KMS-11 (cell line): ENCODE data around the gene EXOC3L1.

Source experiments
- H2AFZ ChIP-seq: fragments of 200-600 bp; sonication (generic); 2 replicates; pipeline ENCODE4 v1.6.1; 2016; ENCODE audit warnings: antibody characterized with exemption, mixed run types, low read depth
- H3K27ac ChIP-seq: fragments of 200-600 bp; sonication (generic); 2 replicates; pipeline ENCODE4 v1.6.1; 2016; ENCODE audit warnings: mild to moderate bottlenecking, mixed run types
- H3K27me3 ChIP-seq: fragments of 200-600 bp; sonication (generic); 2 replicates; pipeline ENCODE4 v1.6.1; 2017; ENCODE audit warnings: mild to moderate bottlenecking, low read depth, mixed run types, moderate library complexity; ENCODE audit not compliant: insufficient read depth
- H3K36me3 ChIP-seq: fragments of 200-600 bp; sonication (generic); 2 replicates; pipeline ENCODE4 v1.6.1; 2017; ENCODE audit warnings: mild to moderate bottlenecking, mixed run types; ENCODE audit not compliant: insufficient read depth
- H3K4me1 ChIP-seq: fragments of 200-600 bp; sonication (generic); 2 replicates; pipeline ENCODE4 v1.6.1; 2016; ENCODE audit warnings: mild to moderate bottlenecking, low read depth, mixed run types; ENCODE audit not compliant: poor library complexity, severe bottlenecking
- H3K4me2 ChIP-seq: fragments of 200-600 bp; sonication (generic); 2 replicates; pipeline ENCODE4 v1.7.0; 2016; ENCODE audit warnings: mild to moderate bottlenecking, mixed run types
- H3K4me3 ChIP-seq: fragments of 200-600 bp; sonication (generic); IDR thresholded peaks from 2 replicates; pipeline ENCODE4 v1.6.1; 2017; ENCODE audit warnings: low read depth, low read length, mixed read lengths; ENCODE audit not compliant: insufficient read depth
- H3K79me2 ChIP-seq: fragments of 200-600 bp; sonication (generic); 2 replicates; pipeline ENCODE4 v1.6.1; 2016; ENCODE audit warnings: low read depth, mixed run types; ENCODE audit not compliant: insufficient read depth
- H3K9ac ChIP-seq: fragments of 200-600 bp; sonication (generic); 2 replicates; pipeline ENCODE4 v1.6.1; 2016; ENCODE audit warnings: mild to moderate bottlenecking, mixed run types
- H4K20me1 ChIP-seq: fragments of 200-600 bp; sonication (generic); 2 replicates; pipeline ENCODE4 v1.6.1; 2016; ENCODE audit warnings: mild to moderate bottlenecking, mixed run types; ENCODE audit not compliant: insufficient read depth
- CTCF ChIP-seq: fragments of 200-600 bp; sonication (generic); conservative IDR thresholded peaks from 2 replicates; pipeline ENCODE4 v1.6.1; 2017; ENCODE audit warnings: low read depth, mild to moderate bottlenecking, antibody characterized with exemption, low read length, moderate library complexity, mixed read lengths

The EXOC3L1 gene

GRCh38 chr16:67149276-67150046, 40.5 kb downstream of the EXOC3L1 start:
- H4K20me1 ChIP-seq, result no peaks in the 10 kb centered on the region
- no peak overlapping the region for H3K27ac ChIP-seq
- no peak overlapping the region for H3K4me2 ChIP-seq
- H2AFZ ChIP-seq, result no peak overlapping the region
- H3K4me3 ChIP-seq, result no peak overlapping the region
- no peaks in the 10 kb centered on the region for H3K79me2 ChIP-seq
- no peak overlapping the region for H3K9ac ChIP-seq
- H3K27me3 ChIP-seq, result no peaks in the 10 kb centered on the region
- peaks cover 4% of the 10 kb centered on the region; the same call in 1 of the 2 replicates for H3K36me3 ChIP-seq
- H3K4me1 ChIP-seq, result peaks cover 2% of the 10 kb centered on the region
- TF ChIP-seq CTCF, result no peak

GRCh38 chr16:67148656-67149275, 41.2 kb downstream of the EXOC3L1 start:
- no peak for TF ChIP-seq CTCF
- Histone ChIP-seq H3K79me2 (no peaks in the 10 kb centered on the region), H3K27ac (no peak overlapping the region), H3K9ac (no peak overlapping the region), H3K4me3 (no peak overlapping the region), H3K36me3 (peaks cover 4% of the 10 kb centered on the region; the same call in 1 of the 2 replicates), H3K4me2 (no peak overlapping the region), H3K4me1 (peaks cover 2% of the 10 kb centered on the region), H4K20me1 (no peaks in the 10 kb centered on the region), H3K27me3 (no peaks in the 10 kb centered on the region), H2AFZ (no peak overlapping the region)

GRCh38 chr16:67148221-67148620, 41.7 kb downstream of the EXOC3L1 start:
- Histone ChIP-seq H2AFZ (no peak overlapping the region), H3K9ac (no peak overlapping the region), H3K4me1 (peaks cover 2% of the 10 kb centered on the region), H3K27ac (no peak overlapping the region), H3K27me3 (no peaks in the 10 kb centered on the region), H3K79me2 (no peaks in the 10 kb centered on the region), H4K20me1 (no peaks in the 10 kb centered on the region), H3K4me2 (no peak overlapping the region), H3K36me3 (peaks cover 4% of the 10 kb centered on the region; the same call in 1 of the 2 replicates), H3K4me3 (no peak overlapping the region)
- no peak for TF ChIP-seq CTCF

- H3K4me2 ChIP-seq, result no peak overlapping the region
- no peak overlapping the region for H3K9ac ChIP-seq
- no peaks in the 10 kb centered on the region for H3K27me3 ChIP-seq
- no peaks in the 10 kb centered on the region for H3K79me2 ChIP-seq
- H3K27ac ChIP-seq, result no peak overlapping the region
- no peak for TF ChIP-seq CTCF
- no peak overlapping the region for H2AFZ ChIP-seq
- H3K4me1 ChIP-seq, result peaks cover 2% of the 10 kb centered on the region
- no peaks in the 10 kb centered on the region for H4K20me1 ChIP-seq
- H3K4me3 ChIP-seq, result no peak overlapping the region
- H3K36me3 ChIP-seq, result peaks cover 4% of the 10 kb centered on the region; the same call in 1 of the 2 replicates
These were observed 42.3 kb downstream of the EXOC3L1 start for GRCh38 chr16:67147437-67148140.
